HepG2 (cell line): ENCODE measurements around the gene PSMD9.

Experiments used
- BATF2 ChIP-seq: sonication (generic); formaldehyde crosslinking; IDR thresholded peaks from 2 replicates; pipeline ENCODE4 v1.8.0; 2022; ENCODE audit warnings: mild to moderate bottlenecking, missing genetic modification reagents, moderate library complexity
- YY1 ChIP-seq: IDR thresholded peaks from 2 replicates; pipeline ENCODE4 v1.6.1; 2011; ENCODE audit warnings: low read length, low read depth, moderate library complexity, mild to moderate bottlenecking; ENCODE audit not compliant: insufficient read depth, insufficient replicate concordance
- ZBTB40 ChIP-seq, 2 experiments: fragments of 450-650 bp in 1 of 2; sonication (generic) in 1 of 2; formaldehyde crosslinking in 1 of 2; IDR thresholded peaks; 2 replicates each; pipeline versions ENCODE4 v1.6.1 to v1.8.0; 2016 to 2022; ENCODE audit warnings: antibody characterized with exemption in 1 of 2, mild to moderate bottlenecking in 1 of 2, missing genetic modification reagents in 1 of 2
- ZMYM3 ChIP-seq: sonication (generic); formaldehyde crosslinking; IDR thresholded peaks from 2 replicates; pipeline ENCODE4 v1.5.1; 2020; ENCODE audit warnings: mild to moderate bottlenecking, missing genetic modification reagents
- ZNF235 ChIP-seq: sonication (generic); formaldehyde crosslinking; IDR thresholded peaks from 2 replicates; pipeline ENCODE4 v1.8.1; 2023; ENCODE audit warnings: mild to moderate bottlenecking, missing genetic modification reagents, borderline replicate concordance
- ZNF720 ChIP-seq: sonication (generic); formaldehyde crosslinking; IDR thresholded peaks from 2 replicates; pipeline ENCODE4 v1.4.0; 2020; ENCODE audit warnings: missing genetic modification reagents

GRCh38 chr12:121849211-121849610 is 39.4 kb upstream of the PSMD9 start:
- TF ChIP-seq ZNF235 (CRISPR knock-in tag) (no peak), ZNF720 (CRISPR knock-in tag) (no peak), ZBTB40 (IDR thresholded peaks at IDR 0.05) (no peak), ZBTB40 (CRISPR knock-in tag; IDR thresholded peaks at IDR 0.05) (no peak), YY1 (no peak), ZMYM3 (CRISPR knock-in tag) (no peak), BATF2 (CRISPR knock-in tag) (no peak)
